TTC549 (cell line): ENCODE results near the gene COBL.

ENCODE experiments used
- FAIRE-seq: peaks from 2 replicates; lab custom pipeline; 2012; peaks lifted over from hg19 to GRCh38; lab: Jason Lieb, UNC

The COBL gene

DNA sequence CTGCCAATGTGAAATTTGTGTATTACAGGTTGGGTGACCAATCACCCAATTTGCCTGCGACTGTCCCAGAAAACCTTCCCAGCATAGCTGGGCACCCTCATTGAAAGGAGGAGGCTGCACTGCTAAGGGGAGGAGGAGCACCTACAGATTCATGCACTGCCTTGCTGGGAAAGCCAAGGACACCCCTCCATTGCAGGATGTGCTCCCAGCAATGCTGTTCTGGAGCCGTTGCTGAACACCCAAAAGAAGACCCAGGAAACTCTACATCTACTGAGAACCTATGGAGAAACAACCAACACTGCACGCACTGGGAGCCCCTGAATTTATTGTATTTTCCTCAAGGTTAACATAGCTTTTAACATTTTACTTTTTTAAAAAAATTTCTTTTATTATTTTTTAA lies 295.7 kb downstream of the COBL start:
- no peak for FAIRE-seq

GRCh38 chr7:51019891-51020870 lies 296.4 kb downstream of the COBL start:
- FAIRE-seq, result no peak

DNA sequence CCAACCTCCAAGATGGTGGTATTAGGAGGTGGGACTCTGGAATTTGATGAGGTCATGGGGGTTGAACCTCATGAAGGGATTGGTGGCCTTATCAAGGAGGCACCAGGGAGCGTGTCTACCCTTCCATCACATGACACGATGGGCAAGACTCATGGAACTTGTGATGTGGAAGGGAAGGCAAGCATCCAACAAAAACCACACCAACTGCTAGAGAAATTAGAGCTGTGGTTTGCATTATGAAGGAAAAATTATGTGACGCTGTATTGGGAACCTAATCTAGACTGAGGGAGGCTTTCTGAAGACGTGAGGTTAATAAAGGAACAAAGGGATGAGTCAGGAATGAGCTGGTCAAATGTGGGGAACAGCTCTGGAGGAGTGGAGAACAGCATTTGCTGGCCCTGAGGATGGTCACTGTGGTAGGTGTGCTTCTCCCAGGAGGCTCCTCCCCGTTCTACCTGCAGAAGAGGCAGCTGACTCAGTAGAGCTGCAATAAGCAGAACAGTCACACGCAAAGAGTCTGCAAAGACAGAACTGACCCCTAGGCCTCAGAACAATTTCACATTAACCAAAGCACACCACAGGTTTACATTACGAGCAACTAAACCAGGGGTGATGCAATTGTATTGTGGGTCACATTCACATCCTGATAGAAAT lies 297.3 kb downstream of the COBL start:
- FAIRE-seq, result no peak

GRCh38 chr7:51017576-51018535 lies 298.8 kb downstream of the COBL start:
- no peak for FAIRE-seq

DNA sequence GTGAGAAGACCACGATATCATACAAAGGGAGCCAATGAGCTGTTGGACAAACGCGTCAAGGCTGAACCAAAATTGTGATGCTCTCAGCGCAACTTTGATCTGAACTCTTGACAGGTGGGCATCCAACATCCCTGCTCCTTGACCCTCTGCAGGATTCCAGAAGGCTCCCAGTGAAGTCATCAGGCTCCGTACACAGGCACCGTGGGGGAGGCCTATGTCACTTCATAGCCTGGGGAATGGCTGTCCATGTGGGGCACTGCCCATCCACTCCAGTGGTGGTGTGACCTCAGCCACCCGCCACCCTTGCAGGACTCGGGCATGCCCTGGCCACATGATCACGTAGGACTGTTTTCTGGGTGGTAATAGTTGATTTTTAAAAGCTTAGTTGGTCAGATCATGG lies 300.1 kb downstream of the COBL start:
- FAIRE-seq, result no peak

GRCh38 chr7:51015581-51015980 lies 301.0 kb downstream of the COBL start:
- no peak for FAIRE-seq

DNA sequence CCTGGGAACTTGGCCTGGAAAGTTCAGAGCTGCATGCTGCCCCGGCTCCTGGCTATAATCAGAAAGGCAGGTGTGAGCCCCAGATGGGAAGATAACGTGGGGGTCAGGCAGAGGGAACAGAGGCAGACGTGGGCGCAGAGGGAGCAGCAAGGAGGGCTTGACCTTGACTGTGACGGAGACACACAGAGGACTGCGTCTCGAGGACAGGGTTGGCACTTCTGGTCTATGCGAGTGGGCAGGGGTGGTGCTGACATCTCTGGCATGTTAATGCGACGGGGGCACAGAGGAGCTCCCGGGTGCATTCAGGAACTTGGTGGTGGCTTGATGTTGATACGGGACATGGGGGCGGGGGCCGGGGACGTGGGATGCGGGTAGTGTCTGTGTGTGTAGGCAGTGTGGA lies 301.8 kb downstream of the COBL start:
- FAIRE-seq, result no peak

DNA sequence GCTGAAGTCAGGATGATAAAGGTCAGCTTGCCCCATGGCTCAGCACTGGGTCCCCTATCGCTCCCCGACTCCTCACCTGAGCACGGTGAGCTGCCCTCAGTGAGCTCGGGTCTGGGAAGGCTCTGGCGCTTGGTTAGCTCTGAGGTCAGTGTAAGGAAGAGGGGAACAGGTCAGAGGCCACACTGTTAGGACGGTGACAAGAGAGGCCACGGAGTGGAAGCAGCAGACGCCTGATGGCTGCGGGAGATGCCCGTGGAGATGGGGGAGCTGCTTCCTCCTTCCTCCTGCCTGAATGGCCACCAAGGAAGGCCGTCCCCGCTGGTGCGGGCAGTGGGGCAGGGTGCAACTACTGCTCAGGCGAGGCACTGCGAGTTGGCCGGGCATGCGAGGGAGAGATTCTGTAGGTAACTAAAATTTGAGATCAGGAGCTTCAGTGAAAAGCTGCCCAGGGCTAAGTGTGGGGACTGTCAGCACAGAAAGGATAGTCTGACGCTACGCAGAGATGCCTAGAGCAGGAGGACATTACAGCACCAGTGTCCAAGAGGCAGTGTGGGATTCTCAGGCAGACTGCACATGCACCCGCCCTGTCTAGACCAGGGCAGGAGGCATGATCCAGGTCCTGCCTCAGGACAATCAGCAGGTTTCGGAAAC lies 302.6 kb downstream of the COBL start:
- FAIRE-seq, result no peak

DNA sequence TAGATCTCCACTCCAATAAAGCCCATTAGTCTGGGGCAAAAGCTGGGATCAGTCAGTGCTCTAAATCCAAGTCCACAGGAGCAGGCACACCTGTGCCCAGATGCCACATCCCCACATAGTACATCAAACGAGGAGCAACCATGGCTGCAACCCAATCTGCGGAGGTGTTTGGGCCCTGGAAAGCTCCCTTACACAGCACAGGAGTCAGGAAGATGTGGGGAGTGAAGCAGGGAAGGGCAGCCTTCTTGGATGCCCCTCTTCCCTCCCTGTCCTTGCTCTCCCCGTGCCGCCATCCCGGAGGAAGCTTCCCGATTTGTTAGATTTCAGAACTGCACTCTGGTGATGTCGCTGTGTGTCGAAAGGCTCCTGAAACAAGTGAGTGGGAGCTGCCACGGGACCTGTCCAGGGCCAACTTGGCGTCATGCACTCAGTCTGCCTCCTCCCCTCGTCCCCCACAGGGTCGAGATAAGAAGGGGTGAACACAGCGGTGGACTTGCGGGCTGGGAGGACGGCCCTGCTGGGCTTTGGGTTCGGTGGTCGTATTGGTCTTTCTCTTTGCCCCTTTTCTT lies 303.3 kb downstream of the COBL start:
- no peak for FAIRE-seq

GRCh38 chr7:51012569-51013217 lies 303.9 kb downstream of the COBL start:
- FAIRE-seq, result no peak

- FAIRE-seq, result no peak
Observed at GRCh38 chr7:51011710-51012350, 304.8 kb downstream of the COBL start.

- FAIRE-seq, result no peak
Observed at GRCh38 chr7:51010534-51010933, 306.1 kb downstream of the COBL start.

DNA sequence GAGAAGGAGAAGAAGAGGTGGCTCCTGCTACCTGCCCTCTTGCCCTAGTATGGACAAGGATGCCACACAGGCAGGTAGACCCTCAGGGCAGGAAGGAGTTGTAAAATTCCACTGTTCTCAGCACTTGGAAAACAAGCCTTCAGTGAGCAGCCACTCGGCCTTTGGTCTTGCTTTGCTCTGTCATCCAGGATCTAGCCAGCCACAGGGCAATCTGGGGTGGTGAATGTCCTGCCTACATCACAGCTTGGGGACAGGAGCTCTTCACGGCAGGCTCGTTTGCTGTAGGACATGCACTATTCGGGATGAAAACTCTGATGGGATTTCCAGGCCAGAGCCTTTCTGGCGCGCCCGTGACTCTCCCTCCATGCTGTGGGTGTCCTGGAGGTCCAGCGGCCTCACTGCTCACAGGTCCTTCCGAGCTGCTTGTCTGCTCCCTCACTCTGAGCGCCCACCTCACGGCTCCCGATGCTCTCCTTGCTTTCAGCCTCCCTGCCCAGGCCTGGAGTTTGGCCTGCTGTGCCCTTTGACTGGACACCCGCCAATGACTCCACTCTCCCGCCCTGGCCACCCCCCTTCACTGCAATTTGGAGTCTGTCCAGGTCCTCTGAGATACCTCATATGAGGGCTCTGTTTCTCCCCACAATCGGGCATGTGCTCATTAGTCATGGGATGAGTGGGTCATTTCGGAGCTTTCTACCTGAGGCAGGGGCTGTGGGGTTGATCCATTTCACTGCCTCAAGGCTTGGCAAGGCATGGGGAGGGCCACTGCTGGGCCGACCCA lies 306.7 kb downstream of the COBL start:
- no peak for FAIRE-seq

DNA sequence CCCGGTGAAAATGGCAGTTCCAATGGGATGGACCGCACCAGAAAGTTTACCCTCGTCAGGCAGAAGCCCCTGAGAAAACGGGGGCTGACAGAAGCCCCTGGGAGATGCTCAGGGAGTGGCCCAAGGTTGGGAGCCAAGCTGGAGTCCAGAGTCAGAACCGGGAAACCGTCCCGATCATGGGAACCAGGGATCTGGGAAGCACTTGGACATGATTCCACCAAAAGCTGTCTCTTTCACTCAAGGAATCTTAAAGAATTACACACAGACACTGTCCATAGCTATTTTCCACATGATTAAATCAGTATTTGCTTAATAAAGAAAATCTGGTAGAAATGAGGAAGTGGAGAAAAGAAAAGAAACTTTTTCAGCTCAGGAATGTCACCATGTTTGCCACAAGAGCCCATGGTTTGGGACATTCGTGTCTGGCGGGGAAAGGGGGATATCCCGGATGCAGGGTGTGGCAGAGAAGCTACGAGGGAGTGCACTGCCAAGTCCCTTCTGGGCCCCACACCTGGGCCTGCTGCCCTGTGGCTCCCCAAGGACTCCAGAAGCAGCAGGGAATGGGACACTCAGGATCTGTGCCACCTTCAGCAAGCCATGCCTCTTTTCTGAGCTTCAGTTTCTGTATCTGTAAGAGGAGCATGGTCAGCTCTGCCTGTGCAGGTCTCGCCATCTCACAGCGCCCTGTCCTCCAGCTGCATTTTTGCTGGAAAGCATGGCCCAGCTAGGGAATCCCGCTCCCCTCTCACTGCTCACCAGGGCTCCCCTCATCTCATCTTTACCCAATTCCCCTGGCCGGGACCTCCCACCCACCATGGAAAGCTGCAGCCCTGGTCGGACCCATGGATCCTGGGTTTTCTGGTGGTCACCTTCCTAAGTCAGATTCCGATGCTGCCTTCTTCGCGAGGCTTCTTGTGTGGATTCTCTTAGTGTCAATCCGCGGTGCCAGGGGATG lies 308.8 kb downstream of the COBL start:
- FAIRE-seq, result no peak

GRCh38 chr7:51006483-51007235 lies 309.9 kb downstream of the COBL start:
- FAIRE-seq, result no peak

GRCh38 chr7:51005074-51005473 lies 311.5 kb downstream of the COBL start:
- FAIRE-seq, result no peak

GRCh38 chr7:51000956-51001355 lies 315.7 kb downstream of the COBL start:
- FAIRE-seq, result no peak
